ENCODE measurements around the gene GLT1D1. TPM values are rescaled to one million over a fixed set of nuclear protein-coding genes. Genes with fewer than 3 reads are reported as not detected.
"Not testable (repeated sequence)": the region's sequence is repeated elsewhere in the genome, so short reads cannot be mapped to it uniquely, and the experiment has no call there.

GLT1D1 gene
- total RNA-seq, 4 donors from 2014 or later = 0.09 to 10.4 (median 0.71) TPM

DNA sequence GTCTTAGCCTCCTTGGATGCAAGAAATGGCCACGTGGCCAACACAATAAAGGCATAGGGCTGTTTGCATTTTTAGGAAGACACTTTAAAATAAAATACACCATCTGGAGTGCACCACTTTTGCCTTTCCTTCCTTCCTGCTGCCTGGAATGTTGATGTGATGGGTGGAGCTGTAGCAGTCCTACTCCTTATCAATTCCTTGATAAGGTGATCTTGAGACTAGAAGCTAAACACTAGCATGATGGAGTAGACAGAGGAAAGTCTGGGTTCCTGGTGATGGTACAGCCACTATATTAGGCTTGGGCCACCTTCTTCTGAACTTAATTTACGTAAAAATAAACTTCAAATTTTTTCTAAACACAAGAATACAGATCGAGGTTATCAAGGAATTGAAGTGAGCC, 2.9 kb upstream of the GLT1D1 start:
- ATAC-seq (ENCODE audit: low FRiP score) (no peak), DNase-seq (ENCODE audit: low spot score) (no peak)

DNA sequence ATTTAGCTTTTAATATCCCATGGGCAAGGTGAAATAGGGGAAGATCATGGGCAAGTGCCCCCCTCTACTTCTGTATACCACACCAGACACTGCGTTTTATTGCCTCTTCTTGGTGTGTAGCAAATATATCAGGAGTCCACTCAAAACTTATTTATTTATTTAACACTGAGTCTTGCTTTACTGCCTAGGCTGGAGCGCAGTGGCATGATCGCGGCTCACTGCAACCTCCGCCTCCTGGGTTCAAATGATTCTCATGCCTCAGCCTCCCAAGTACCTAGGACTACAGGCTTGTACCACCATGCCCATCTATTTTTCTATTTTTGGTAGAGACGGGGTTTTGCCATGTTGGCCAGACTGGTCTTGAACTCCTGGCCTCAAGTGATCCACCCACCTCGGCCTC, 1.8 kb upstream of the GLT1D1 start:
- not testable (repeated sequence) for ATAC-seq (ENCODE audit: low FRiP score); DNase-seq (ENCODE audit: low spot score)

More for the DNA sequence above, 2.9 kb upstream of the GLT1D1 start:
- TF ChIP-seq, protein P1, sequence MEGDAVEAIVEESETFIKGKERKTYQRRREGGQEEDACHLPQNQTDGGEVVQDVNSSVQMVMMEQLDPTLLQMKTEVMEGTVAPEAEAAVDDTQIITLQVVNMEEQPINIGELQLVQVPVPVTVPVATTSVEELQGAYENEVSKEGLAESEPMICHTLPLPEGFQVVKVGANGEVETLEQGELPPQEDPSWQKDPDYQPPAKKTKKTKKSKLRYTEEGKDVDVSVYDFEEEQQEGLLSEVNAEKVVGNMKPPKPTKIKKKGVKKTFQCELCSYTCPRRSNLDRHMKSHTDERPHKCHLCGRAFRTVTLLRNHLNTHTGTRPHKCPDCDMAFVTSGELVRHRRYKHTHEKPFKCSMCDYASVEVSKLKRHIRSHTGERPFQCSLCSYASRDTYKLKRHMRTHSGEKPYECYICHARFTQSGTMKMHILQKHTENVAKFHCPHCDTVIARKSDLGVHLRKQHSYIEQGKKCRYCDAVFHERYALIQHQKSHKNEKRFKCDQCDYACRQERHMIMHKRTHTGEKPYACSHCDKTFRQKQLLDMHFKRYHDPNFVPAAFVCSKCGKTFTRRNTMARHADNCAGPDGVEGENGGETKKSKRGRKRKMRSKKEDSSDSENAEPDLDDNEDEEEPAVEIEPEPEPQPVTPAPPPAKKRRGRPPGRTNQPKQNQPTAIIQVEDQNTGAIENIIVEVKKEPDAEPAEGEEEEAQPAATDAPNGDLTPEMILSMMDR (IDR thresholded peaks at IDR 0.05) = no peak

DNA sequence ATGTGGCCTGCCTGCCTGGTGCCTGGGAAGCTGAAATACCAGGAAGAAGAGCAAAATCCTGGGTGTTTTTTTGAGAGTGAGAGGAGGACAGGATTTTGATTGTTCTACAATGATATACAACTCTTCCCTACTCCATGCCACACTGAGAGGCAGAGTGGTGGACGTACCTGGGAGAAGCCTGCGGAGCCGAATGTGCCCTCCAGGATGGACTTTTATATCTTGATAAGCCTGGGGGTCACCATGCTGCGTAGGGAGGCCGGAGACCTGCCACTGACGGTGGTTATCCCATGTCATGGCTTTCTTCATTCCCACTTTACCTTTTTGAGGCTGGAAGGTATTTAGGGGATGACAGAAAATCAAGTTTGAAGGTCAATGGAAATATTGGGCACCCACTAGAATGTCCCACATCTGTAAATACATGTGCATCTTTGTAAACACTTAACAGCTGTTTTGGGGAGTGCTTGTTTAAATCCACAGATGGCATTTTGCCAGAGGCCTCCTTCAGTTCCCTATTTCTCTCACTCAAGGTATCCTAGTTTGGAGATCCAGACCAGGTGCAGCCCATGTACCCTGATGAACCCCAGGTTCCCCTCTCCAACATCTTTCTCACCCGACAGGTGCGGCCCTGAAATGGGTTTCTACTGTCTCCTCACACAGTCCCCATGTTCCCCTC, 1.1 kb upstream of the GLT1D1 start:
- DNase-seq (ENCODE audit: low spot score) (no peak), ATAC-seq (ENCODE audit: low FRiP score) (no peak)
- TF ChIP-seq, protein P1 (IDR thresholded peaks at IDR 0.05) = no peak

DNA sequence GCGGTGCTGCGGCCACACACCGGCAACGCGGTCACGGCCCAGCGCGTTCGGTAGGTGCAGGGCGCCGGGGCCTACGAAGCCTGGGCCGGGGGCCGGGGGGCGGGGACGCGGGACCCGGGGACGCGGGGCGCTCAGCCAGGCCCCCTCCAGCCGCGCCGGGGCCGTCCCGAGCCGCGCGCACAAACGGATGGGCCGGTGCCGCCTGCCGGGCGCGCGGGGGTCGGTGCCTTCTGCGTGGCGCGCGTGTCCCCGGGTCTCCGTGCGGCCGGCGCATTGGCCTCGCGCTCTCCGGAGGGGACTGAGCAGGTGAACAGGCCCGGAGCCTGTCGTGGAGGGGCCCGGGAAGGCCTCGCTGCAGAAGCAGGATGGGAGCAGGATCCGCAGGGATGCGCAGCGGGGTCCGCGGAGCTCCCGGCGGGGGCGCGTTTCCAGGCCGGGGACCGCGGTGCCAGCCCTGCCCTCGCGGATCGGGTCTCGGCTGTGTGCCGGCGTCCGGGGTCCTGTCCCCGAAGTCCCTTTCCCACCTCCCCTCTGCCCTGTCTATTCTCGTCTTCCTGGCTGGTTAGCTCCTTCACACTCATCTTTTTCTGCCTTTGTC, 421 bp downstream of the GLT1D1 start:
- DNase-seq (ENCODE audit: low spot score) (no peak), ATAC-seq (ENCODE audit: low FRiP score) (no peak)
- TF ChIP-seq, protein P1 (IDR thresholded peaks at IDR 0.05) = no peak

DNA sequence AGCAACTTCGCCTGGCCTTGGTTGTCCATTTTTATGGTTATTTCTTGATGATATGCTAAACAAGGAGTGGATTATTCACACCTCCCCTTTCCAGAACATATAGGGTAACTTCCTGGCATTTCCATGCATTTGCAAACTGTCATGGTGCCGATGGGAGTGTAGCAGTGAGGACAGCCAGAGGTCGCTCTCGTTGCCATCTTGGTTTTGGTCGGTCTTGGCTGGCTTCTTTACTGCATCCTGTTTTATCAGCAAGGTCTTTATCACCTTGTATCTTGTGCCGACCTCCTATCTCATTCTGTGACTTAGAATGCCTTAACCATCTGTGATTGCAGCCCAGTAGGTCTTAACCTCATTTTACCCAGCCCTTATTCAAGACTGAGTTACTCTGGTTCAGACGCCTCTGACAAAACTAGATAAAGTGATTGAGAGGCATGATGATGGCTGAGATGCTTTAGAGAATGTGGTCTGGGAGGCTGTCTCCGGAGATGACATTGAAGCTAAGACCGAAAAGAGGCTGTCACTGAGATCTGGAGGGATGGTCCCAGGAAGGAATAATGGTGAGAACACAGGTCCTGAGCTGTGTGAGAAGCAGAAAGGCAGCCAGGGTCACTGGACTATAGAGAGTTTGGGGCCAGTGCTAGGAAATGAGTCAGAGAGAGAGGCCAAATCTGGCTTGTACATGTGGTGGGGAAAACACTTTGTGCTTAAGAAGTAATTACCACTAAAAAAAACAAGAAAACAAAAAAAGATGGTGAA, 2.9 kb downstream of the GLT1D1 start:
- TF ChIP-seq, protein P1 (IDR thresholded peaks at IDR 0.05) = no peak
- ATAC-seq (ENCODE audit: low FRiP score) (no peak), DNase-seq (ENCODE audit: low spot score) (no peak)

DNA sequence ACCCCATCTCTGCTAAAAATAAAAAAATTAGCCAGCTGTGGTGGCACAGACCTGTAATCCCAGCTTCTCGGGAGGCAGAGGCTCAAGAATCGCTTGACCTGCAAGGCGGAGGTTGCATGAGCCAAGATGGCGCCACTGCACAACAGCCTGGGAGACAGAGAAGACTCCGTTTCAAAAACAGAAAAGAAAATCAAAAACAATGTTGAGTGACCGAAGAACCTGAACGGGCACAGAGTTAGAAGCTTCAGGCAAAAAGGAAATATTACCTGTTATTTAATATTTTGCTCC, 3.5 kb downstream of the GLT1D1 start:
- no peak for ATAC-seq (ENCODE audit: low FRiP score)
- no peak for DNase-seq (ENCODE audit: low spot score)
- TF ChIP-seq, protein P1 (IDR thresholded peaks at IDR 0.05) = no peak

DNA sequence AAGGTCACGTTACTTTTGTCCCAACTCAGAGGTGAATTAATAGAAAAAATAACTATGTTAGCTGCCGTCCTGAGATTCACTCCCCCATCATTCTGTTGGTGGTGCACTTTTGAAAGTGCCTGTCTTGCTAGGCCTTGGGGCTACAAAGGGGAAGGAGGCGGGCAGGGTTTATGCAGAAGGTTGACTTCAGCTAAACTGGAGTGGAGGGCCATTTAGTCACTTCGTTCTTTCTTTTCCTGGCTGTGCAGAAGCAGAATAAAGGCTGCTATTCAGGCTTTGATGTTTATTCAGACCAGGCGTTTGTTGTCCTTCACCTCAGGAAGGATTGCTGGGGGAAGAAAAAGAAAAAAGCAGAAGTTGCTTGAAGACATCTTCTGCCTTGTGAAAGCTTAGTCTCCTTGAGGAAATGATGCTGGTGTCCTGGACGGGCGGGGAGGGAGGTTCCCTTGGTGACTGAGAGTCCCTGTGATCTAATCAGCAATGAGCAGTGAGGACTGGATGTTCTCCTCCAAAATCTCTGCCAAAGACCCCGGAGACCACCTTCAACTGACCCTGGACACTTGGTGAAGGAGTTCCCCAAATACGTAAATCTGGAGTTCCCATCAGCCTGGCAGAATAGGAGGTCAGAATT, 4.0 kb downstream of the GLT1D1 start:
- TF ChIP-seq, protein P1 (IDR thresholded peaks at IDR 0.05) = no peak
- ATAC-seq (ENCODE audit: low FRiP score) (no peak), DNase-seq (ENCODE audit: low spot score) (no peak)
